Stimulated activated CD4-positive, alpha-beta T cell treated with anti-CD3 and anti-CD28 coated beads, Interleukin-1b, Interleukin-23, amount 100 ng/mL, for 4 hours (primary cell): ENCODE data around the gene WDR5.

Experiments
- DNase-seq, 2 donors: peaks; one replicate each; pipeline ENCODE4 v3.0.0-alpha.2; 2020; ENCODE audit warnings: low read depth in 2 of 2

The WDR5 gene

GRCh38 chr9:134131471-134132207 is 4.2 kb upstream of the WDR5 start:
- no peak for DNase-seq

DNA sequence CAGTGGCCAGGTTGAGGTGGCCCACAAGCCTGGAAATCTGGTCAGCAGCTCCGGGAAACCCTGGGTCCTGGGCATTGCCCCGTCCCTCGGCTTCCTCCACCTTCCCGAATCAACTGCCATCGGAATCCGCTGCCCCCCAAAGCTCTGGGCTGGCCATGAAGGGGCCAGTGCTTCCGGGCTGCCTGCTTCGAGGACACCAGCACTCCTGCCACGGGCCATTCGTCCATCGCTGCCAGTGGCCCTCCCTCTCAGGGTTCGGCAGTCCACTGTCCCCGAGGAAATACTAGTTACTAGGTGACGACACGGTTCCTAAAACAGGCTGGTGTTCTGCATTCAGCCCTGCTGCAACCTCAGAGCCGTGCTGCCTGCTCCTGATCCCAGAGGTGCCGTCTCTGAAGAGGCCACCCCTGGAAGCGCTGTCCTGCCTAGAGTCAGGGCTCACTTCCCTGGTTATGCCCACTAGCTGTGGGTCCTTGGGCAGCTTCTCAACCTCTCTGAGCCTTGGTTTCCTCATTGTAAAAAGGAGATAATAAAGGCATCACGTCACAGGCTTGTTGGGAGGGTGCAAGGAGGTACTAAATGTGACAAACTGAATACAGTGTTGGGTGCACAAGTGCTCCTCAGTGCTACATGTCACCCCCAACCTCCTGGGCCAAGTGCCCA is 3.5 kb upstream of the WDR5 start:
- DNase-seq = no peak

DNA sequence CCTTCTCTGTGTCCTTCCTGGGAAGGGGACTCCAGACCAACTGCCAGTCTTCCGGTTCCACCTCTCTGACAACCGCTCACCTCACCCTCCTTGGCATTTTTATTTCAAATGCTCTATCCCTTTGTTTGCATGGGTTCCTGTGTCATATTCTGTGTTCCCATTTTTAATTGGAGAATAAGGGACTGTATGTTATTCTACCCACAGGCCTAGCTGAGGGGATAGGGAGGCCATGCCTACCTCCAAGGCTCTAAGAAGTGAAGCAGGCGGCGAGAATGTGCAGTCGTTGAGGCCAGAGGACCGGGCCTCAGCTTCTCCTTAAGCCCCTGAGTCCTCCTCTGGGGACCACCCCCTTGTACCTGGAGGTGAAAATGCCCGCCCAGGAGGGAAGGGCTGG is 936 bp upstream of the WDR5 start:
- DNase-seq = no peak

DNA sequence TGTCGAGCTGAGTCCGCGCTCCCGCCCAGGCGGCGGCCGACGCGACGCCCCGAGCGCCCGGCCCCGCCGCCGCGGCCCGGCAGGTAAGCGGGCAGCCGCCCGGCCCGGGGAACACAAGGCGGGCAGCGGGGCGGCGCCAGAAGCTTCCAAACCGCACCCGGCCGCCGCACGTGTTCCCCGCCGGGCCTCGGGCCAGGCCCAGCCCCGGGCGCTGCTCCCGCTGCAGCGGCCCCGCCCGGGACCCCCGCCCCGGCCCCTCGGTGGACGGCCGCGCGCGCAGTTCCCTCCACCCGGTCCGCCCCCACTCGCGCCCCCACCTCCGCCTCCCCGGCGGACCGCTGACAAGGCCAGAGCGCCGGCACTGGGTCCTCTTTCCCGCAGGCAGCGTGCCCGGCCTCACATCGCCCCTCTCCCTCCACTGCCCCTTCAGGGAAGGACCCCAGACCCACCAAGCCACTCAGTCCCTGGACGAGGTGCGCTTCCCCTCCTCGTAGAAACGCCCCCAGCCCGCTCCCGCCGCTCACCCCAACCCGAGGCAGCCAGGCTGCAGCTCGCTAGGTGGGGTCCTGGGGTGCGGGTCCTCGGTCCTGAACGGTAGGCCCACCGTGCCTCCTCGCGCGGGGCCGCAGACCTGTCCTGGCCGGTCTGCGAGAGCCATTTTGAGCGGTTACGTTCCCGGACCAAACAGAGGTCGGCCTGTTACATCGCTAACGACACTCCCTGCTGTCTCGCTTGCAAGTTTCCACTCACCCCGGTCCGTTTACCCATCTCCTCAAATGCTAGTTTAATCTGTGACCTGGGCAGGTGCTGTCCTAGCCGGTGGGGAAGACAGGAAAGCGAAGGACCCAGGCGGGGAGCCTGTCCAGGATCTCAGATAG is 475 bp downstream of the WDR5 start:
- peak in 1 of 2 donors; percentile 19 for DNase-seq

- no peak for DNase-seq
These were observed 1.1 kb downstream of the WDR5 start for GRCh38 chr9:134136996-134137299.

DNA sequence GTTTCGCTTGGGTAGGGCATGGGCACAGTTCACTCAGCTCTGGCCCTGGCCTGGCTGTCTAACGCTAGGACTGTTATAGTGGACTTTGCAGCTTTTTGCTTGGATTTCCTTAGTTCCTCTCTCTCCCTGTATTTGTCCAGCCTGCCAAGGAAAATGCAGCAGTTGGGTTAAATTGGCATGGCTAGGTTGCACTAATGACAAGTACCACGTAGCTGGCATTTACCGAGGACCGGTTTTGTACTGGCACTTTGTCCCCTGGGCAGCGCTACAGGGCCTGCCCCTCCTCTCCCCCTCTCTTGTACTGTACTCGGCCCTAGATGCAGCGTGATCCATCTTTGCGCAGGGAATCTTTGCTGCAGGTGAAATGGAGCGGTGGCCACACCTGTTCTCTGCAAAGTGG is 2.4 kb downstream of the WDR5 start:
- DNase-seq = no peak

DNA sequence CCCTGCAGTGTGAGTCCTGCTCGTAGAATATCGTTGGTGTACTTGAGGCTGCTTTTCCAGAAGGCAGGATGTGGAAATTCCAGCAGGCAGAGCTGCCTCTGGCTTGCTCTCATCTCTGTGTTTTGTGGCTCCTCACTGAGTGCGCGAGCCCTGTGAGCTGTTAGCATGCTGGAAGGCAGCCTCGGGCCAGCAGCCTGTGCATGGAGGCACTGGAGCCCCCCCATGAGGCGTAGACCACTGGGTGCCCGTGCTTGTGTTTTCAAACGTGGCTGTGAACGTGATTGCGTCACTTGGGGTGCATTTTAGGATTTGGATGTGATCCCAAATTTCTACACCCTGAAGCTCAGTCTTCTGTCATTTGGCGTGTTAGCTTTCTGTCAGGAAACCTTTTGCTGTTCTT is 3.2 kb downstream of the WDR5 start:
- DNase-seq = no peak

DNA sequence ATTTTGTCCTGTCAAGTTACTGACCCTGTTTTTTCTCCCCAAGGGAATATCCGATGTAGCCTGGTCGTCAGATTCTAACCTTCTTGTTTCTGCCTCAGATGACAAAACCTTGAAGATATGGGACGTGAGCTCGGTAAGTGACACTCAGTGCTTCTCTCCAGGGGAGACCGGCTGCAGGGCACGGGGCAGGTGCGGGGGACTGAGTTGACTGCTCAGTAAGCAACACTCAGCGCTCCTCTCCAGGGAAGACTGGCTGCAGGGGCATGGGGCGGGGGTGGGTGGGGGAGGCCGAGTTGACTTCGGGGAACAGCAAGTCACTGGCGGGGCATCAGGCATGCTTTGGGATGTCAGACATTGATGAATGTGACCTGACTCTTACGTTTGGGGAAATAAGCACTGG is 6.0 kb downstream of the WDR5 start:
- DNase-seq = no peak

- DNase-seq = no peak
These were observed 8.9 kb downstream of the WDR5 start for GRCh38 chr9:134144801-134145200.

DNA sequence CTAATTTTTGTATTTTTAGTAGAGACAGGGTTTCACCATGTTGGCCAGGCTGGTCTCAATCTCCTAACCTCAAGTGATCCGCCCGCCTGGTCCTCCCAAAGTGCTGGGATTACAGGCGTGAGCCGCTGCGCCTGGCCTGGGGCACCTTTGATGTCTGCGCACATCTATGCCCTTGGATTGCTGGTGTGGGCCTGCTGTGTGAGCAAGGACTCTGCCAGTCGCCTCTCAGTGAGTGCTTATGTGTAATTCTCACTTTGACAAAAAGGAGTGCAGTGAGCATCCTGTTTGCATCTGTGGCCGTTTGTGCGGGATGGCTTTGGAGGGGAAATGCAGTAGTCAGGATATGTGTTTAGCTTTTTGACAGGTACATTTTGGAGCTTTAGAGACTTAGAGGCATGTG is 9.4 kb downstream of the WDR5 start:
- DNase-seq = no peak

DNA sequence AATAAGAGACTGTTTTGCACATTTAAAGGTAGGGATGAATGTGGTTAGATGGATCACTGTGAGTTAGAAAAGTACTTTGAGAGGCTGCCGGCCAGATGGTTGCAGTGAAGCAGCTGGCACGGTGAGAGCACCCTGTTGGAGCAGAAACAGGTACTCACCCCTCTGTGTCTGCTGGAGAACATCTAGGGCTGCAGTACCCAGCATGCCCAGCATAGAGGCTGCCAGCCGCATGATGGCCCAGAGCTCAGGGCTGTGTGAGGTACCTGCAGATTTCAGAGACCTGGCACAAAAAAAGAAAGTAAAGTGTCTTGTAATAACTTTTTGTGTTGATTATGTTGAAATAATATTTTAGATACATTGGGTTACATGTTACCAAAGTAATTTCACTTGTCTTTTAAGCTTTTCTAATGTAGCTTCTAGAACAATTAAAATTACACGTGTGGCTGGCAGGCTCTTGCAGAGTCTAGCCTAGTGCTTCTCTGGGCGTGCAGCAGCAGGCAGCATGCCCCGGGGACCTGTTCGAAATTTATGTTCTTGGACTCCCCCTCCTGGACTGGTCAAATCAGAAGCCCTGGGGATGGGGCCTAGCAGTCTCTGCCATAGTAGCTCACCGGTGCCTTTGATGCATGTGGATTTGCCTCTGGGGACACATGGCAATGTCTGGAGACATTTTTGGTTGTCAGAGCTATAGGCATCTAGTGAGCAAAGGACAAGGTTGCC is 11.1 kb downstream of the WDR5 start:
- DNase-seq = no peak

GRCh38 chr9:134149380-134149779 is 13.5 kb downstream of the WDR5 start:
- no peak for DNase-seq

GRCh38 chr9:134150557-134151214 is 14.8 kb downstream of the WDR5 start:
- no peak for DNase-seq

DNA sequence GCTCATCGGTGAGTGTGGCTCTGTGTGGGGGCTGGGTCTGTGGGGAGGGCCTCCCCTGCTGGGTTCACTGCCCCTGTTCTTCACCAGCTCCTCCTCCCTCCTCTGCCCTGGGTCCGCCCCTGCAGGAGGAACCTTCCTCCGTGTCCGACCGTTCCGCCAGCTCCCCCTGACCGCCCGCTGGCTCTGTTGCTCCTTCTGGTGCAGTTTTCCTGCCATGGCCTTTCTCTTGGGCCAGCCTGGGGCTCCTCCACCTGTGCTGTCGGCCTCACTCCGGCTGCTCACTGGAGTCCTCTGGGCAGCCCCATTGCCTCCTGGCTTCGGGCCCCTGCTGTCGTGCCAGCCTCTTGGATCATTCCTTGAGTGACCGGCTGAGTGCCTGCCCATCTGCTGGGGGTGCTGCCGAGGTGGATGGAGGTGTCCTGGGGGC is 16.2 kb downstream of the WDR5 start:
- DNase-seq = no peak

DNA sequence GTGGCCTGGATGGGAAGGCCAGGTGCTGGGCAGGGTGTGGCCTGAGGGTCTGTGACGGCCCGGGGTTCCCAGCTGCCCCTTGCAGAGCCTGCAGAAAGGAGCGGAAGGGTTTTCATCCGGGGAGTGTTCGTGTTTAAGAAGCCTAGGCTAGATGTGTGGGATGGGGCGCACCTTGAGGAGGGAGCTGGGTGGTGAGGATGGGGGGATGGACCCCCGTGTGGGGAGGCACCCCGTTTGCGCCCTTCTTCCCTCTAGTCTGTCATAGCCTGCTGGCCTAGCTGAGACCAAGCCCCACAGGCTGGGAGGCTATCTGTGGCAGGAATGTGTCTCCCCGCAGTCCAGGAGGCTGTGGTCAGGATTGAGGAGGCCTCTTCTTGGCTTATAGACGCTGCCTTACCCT is 16.6 kb downstream of the WDR5 start:
- no peak for DNase-seq

GRCh38 chr9:134153450-134153849 is 17.6 kb downstream of the WDR5 start:
- no peak for DNase-seq

GRCh38 chr9:134154262-134154701 is 18.4 kb downstream of the WDR5 start:
- DNase-seq = no peak

- no peak for DNase-seq
These were observed 20.0 kb downstream of the WDR5 start for GRCh38 chr9:134155812-134156377.

- DNase-seq = no peak
These were observed 20.9 kb downstream of the WDR5 start for GRCh38 chr9:134156564-134157377.

DNA sequence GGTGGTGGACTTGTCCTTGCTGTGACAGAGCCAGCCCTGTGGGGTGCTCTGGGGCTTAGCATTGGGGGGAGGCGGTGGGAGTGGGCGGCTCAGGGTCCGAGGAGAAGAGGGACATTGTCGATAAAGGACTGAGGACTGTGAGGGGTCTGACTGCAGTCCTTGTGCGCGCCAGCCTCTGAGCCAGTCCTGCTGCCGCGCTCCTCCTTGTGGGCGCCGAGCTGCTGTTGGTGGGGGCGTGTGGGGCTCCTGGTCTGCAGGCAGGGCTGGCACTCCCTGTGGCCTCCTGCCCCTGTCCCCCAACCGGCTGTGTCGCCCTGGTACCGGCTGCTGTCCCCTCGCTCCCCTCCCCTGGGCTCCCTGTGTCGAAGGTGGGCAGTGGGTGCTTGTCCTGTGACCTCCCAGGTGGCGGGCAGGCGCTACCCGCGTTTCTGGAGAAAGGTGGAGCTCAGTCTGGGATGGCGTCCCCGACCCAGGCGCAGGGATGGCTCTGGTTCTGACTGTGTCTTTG is 21.6 kb downstream of the WDR5 start:
- DNase-seq = no peak
